Stimulated activated CD8-positive, alpha-beta memory T cell treated with anti-CD3 and anti-CD28 coated beads, Interleukin-7, amount 100 ng/mL, for 24 hours (primary cell): Measurements from ENCODE around the gene ADCY2.

Experiments
- DNase-seq: peaks from one replicate; pipeline ENCODE4 v3.0.0-alpha.2; 2020; ENCODE audit warnings: low read depth

The ADCY2 gene

DNA sequence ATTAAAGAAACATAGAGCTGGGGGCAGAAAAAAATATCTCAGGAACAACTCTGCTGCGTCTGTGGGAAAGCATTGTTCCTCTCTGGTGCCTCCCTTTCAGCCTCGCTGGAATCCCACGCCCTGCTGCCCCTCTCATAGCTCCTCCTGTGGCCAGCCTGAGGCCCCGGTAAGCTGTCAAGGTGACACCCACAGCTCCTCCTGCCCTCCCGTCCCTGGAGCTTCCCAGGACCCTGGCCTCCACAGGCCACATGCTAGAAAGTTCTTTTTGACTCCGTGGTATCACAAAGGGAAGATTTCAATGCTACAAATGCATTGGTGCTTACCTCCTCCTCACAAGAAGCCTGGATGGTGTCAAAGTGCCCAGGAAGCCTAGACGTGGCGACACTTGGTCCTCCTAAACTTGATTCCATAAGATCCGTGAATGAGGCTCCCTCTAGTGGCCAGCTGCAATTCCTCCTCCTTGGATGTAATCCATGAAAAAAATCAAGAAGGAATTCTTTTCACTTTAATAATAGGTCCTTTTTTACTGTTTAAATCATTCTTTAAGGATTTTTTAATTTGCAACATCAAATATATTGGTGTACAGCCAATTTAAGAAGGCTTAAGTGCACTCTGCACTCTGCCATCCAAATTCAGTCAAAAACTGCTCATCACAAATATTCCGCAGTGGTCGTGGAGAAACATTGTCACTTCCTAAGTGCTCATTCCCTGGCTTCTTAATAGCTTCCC, 350.1 kb downstream of the ADCY2 start:
- no peak for DNase-seq

GRCh38 chr5:7747728-7748127, 351.8 kb downstream of the ADCY2 start:
- DNase-seq, result no peak

DNA sequence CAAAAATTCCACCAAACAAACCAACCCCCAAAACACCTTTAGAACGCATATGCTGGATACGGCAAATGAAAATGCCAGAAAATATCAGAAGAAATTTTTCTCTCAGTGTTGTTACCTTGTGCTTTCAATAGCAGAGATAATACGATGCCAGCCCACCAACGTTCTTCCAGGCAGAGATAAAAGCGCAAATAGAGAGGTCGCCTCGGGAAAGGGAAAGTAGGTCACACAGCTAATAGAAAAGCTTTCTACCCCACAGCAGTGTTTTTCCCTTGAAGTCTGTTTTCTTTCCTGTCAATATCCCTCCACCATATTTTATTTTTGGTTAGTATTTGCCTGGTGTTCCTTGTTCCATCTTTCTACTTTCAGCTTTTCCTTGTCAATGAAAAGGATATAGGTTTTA, 353.7 kb downstream of the ADCY2 start:
- DNase-seq, result no peak

GRCh38 chr5:7751874-7752273, 355.9 kb downstream of the ADCY2 start:
- no peak for DNase-seq

DNA sequence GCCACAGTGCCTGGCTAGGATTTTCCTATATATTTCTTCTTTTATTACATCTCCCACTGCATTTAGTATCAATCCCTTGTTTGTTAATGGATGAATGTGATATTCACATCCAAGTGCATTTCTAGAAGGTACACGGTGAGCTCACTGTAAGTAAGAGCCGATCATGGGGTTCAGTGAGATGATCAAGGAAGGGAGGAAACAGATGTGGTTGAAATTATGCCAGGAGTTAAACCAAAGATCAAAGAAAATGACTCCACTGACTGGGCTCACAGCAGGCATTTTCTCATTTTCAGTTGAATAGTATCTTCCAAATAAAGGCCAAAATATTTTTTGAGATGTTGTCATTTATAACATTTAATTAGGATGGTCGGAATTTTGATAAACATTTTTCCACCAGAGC, 357.2 kb downstream of the ADCY2 start:
- no peak for DNase-seq

- no peak for DNase-seq
Observed at GRCh38 chr5:7753596-7753995, 357.7 kb downstream of the ADCY2 start.

DNA sequence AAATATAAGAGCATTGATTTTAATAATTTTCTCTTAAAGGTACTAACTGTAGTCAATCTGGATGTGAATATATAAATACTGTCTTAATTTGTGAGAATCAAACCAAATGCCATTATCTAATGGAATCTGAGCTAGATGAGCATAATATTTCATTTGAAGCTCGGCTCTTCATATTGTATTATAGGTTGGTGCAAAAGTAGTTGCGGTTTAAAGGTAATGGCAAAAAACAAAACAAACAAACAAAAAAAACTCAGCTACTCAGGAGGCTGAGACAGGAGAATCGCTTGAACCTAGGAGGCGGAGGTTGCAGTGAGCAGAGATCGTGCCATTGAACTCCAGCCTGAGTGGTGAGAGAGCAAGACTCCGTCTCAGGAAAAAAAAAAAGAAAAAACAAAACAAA, 358.6 kb downstream of the ADCY2 start:
- no peak for DNase-seq

DNA sequence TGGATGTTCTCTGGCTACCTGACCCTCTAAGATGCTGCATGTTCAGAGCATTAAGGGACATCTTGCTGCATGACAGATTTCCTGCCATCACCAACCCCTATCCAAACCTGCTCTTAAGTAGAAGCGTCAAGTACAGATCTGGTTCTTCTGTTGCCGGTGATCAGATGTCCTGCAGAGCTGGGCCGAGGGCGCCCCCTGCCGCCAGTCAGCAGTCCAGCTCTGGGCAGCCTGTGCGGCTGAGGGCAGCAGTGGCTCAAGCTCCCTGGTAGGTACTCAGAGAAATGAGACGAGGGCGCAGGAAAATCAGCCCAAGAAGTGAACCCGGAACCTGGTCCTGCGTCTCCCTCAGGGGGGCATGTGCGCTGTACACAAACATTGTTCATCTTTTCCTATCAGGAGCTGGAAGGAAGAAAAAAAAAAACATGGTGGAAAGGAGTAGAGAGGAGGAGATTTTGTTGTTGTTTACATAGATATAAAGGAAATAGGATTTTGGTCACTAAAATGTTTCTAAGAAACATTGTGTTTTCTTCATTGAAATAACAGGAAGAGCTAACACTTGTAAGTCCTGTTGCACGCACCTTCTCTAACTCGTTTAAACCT, 359.2 kb downstream of the ADCY2 start:
- DNase-seq, result peak; percentile 4

- DNase-seq, result no peak
Observed at GRCh38 chr5:7755958-7756357, 360.0 kb downstream of the ADCY2 start.

GRCh38 chr5:7756453-7756852, 360.5 kb downstream of the ADCY2 start:
- DNase-seq, result no peak

DNA sequence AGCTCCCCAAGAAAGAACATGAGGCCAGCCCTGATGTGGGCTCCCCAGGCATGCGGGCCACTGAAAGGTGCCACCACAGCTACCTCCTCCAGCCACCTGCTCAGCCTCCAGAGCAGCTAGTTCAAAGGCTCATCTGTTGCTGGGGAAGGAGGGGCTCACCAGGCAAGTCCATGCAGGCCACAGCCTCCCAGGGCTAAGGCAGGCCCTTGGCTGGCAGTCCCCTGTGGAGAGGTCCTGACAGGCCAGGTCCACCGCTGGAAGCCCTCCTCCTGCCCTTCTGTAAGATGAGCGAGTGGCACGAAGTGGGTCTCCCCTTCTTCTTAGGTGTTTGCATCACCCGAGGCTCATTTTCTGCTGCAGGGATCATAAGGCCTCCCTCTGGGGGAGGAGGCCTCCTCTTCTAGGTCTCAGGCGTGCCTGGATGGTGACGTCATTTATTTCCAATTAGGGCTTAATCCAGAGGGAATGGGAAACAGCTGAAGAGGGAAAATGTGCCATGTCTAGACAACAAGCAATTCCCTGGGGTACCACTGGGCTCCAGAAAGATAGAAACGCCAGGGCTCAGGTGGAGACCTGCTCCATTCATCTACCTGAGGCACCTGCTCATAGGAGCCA, 363.4 kb downstream of the ADCY2 start:
- no peak for DNase-seq

GRCh38 chr5:7759951-7760580, 364.1 kb downstream of the ADCY2 start:
- DNase-seq, result no peak

DNA sequence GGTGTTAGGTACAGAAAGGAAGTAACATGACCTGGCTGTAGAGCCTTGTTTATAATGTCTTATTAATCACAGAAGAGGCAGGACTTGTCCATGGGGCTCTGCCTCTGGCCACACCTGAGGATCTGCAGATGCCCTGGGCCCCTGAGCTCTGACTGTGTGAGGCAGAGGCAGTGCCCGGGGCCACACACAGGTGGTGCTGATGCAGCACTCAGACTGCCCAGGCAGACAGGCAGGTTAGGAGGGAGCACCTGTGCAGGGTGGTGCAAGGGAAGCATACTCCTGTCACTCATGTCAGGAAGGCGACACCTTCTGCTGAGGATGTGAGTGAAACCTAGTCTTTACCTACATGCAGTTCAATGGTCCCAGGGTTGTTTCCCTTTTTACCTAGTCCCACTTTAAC, 366.3 kb downstream of the ADCY2 start:
- no peak for DNase-seq

GRCh38 chr5:7763621-7764072, 367.7 kb downstream of the ADCY2 start:
- no peak for DNase-seq

GRCh38 chr5:7764452-7764851, 368.5 kb downstream of the ADCY2 start:
- no peak for DNase-seq

DNA sequence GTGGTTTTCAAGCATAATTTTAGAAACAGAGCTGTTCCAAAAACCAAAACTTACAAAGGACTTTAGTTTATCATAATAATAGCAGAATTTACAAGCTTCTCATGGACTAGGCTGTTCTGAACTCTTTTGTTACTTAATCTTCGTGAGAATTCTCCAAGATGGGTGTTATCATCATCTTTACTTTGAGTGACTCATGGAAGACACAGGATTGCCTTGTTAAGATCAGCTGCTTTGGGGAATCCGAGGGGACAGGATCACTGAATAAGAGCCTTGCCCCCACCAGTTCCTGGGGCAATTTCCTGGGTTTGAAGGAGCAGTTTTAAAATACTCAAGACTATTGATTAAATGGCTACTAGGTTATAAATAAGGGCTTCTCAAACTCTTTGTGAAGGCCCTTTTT, 374.5 kb downstream of the ADCY2 start:
- DNase-seq, result no peak

DNA sequence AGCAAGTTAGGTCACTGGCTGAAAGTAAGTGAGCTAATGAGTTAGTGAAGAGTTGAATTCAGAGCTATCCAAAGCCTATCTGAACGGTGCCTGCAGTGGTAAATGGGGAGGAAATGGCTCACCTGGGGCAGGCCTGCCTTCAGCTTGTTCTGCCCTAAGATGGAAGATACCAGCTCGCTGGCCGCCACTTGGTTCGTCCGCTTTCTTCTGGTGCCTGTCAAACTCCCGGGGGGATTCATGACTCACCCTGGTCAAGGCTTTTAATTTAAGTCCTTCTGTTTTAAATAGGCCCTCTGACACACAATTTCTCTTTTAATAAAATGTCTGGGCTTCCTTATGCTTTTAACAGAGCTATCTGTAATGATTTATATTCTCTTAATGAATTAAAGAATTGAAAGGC, 376.2 kb downstream of the ADCY2 start:
- no peak for DNase-seq

- no peak for DNase-seq
Observed at GRCh38 chr5:7773178-7773577, 377.2 kb downstream of the ADCY2 start.

- no peak for DNase-seq
Observed at GRCh38 chr5:7776442-7776841, 380.5 kb downstream of the ADCY2 start.

DNA sequence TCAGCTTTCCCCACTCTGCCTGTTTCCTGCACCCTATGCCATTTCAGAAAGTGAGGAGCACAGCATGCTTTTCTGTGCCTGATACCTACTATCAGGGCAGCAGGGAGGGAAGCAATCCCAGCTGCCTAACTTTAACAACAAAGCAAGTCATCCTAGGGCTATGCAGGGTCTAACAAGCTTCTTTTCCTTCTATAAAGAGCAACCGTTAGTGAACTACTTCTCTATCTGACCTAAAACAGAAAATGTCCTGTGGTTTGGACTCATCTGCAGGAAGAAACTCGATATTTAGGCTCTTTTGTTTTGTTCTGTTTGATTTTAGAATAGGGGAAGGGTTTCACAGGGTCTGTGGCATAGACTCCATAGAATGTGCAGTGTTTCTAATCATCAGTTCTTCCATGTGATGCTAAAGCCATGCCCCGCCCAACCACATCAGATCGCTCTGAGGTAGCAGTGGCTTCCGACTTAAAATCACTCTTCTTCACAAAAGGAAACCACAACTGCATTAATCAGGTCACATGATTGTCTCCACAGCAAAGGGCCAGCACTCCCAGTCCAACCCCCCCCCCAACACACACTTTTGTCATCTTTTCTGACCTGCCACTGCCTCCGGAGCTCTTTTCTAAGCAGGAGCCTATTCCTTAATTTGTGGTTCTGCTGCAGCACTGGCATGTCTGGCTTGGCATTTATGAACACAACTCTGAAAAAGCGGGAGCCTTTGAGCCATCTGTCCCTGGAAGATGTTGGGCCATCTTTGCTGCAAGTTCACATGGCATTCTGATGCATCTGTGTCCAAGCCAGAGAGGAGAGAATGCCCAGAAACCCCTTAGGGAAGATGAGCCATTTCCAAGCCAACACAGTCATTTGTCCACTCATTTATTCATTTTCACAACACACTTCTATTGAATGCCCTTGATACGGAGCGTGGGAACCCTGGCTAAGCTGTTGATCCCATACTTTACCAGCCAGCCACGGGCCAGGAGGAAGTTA, 383.4 kb downstream of the ADCY2 start:
- no peak for DNase-seq

DNA sequence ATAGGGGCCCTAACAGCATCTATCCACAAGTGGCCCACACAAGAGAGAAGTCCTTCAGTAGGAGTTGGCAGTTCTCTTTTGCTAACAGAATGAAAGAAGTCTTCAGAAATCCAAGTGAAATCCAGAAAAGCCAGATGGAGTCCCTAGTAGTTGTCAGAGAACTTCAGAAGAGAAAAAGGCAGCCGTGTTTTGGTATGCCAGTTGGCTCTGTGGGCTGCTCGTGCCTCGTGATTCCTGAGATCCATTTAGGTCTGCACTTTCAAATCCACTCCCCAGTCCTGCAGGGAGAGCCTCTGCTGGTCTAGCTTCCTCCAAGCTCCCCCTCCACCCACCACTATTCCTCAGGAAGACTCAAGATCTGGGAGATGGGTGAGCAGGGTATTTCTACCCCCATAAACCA, 386.0 kb downstream of the ADCY2 start:
- DNase-seq, result no peak
